C4-2B (cell line): ENCODE measurements around the gene KDM5C.

Experiments
- ZFX ChIP-seq: fragments of 450-650 bp; IDR thresholded peaks from 2 replicates; pipeline ENCODE4 v1.6.1; 2017
- TF ChIP-seq, protein P1 (sequence below): fragments of 450-650 bp; conservative IDR thresholded peaks from 2 replicates; pipeline ENCODE4 v1.5.1; 2017; ENCODE audit warnings: mild to moderate bottlenecking

- TF ChIP-seq, protein P1, sequence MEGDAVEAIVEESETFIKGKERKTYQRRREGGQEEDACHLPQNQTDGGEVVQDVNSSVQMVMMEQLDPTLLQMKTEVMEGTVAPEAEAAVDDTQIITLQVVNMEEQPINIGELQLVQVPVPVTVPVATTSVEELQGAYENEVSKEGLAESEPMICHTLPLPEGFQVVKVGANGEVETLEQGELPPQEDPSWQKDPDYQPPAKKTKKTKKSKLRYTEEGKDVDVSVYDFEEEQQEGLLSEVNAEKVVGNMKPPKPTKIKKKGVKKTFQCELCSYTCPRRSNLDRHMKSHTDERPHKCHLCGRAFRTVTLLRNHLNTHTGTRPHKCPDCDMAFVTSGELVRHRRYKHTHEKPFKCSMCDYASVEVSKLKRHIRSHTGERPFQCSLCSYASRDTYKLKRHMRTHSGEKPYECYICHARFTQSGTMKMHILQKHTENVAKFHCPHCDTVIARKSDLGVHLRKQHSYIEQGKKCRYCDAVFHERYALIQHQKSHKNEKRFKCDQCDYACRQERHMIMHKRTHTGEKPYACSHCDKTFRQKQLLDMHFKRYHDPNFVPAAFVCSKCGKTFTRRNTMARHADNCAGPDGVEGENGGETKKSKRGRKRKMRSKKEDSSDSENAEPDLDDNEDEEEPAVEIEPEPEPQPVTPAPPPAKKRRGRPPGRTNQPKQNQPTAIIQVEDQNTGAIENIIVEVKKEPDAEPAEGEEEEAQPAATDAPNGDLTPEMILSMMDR: no peak
- TF ChIP-seq ZFX: no peak
Observed at GRCh38 chrX:53156207-53156596, 68.8 kb downstream of the KDM5C start.
